GM12878 (cell line): ENCODE measurements around the gene UNC80. TPM values are rescaled to one million over a fixed set of nuclear protein-coding genes. Genes with fewer than 3 reads are reported as not detected.

ENCODE experiments used
- ATAC-seq: fragments of 200-7000 bp; cut with Tn5 transposase; 3 replicates; pipeline ENCODE4 v1.9.1; 2020; ENCODE audit warnings: mild to moderate bottlenecking, moderate library complexity
- BruUV-seq: library from RNA; stranded (reverse); fragments of 400-500 nt; replicated peaks from 2 replicates; lab custom pipeline; 2021; lab: Mats Ljungman, UMichigan
- CTCF ChIA-PET: fragments of 300-600 bp; sonication (Branson Sonifier 250); formaldehyde crosslinking; extraction: SDS; loops from one replicate; lab custom pipeline; 2021; ENCODE audit warnings: inconsistent platforms; lab: Yijun Ruan, JAX
- POLR2A ChIA-PET: fragments of 350-600 bp; formaldehyde crosslinking; extraction: SDS; loops from one replicate; lab custom pipeline; 2021; ENCODE audit warnings: inconsistent platforms; lab: Charles Lee
- RAD21 ChIA-PET: fragments of 300-600 bp; sonication (Branson Sonifier 250); formaldehyde crosslinking; loops from one replicate; lab custom pipeline; 2023; ENCODE audit warnings: antibody characterized with exemption; ENCODE audit not compliant: unreplicated experiment; lab: Charles Lee
- SMC1A ChIA-PET: fragments of 300-600 bp; sonication (Branson Sonifier 250); formaldehyde crosslinking; loops from one replicate; lab custom pipeline; 2023; ENCODE audit not compliant: unreplicated experiment, uncharacterized antibody; lab: Charles Lee
- DNase-seq: peaks from one replicate; pipeline ENCODE4 v3.0.0-alpha.2; 2011; ENCODE audit warnings: low read depth, low spot score
- FAIRE-seq: peaks from 3 replicates; lab custom pipeline; 2011; peaks lifted over from hg19 to GRCh38; lab: Jason Lieb, UNC
- H2AFZ ChIP-seq: 2 replicates; pipeline ENCODE4 v1.6.0; 2011; ENCODE audit warnings: low read depth, low read length, control low read depth; ENCODE audit not compliant: control insufficient read depth
- H3K27ac ChIP-seq: 2 replicates; pipeline ENCODE4 v1.5.1; 2011; ENCODE audit warnings: control low read depth; ENCODE audit not compliant: control insufficient read depth, insufficient read depth
- H3K27me3 ChIP-seq, 2 experiments: replicated peaks in 1 of 2; 2 replicates each; pipeline versions ENCODE4 v1.6.0 to v1.6.1; 2011; ENCODE audit warnings: low read length in 1 of 2; ENCODE audit not compliant: control insufficient read depth in 2 of 2, insufficient read depth in 2 of 2
- H3K36me3 ChIP-seq, 2 experiments: 2 replicates each; pipeline ENCODE4 v1.5.1; 2011; ENCODE audit warnings: low read length in 1 of 2; ENCODE audit not compliant: control insufficient read depth in 2 of 2, insufficient read depth in 2 of 2
- H3K4me1 ChIP-seq: 2 replicates; pipeline ENCODE4 v1.6.1; 2011; ENCODE audit warnings: mild to moderate bottlenecking, low read length, moderate library complexity, mixed read lengths; ENCODE audit not compliant: control insufficient read depth, insufficient read depth
- H3K4me2 ChIP-seq: 2 replicates; pipeline ENCODE4 v1.6.0; 2011; ENCODE audit warnings: control low read depth; ENCODE audit not compliant: control insufficient read depth, insufficient read depth
- H3K4me3 ChIP-seq: fragments of 200-600 bp; sonication (generic); 2 replicates; pipeline ENCODE4 v1.5.1; 2016
- H3K79me2 ChIP-seq: 2 replicates; pipeline ENCODE4 v1.6.0; 2011; ENCODE audit warnings: low read length; ENCODE audit not compliant: control insufficient read depth, insufficient read depth
- H3K9ac ChIP-seq: 2 replicates; pipeline ENCODE4 v1.8.0; 2011; ENCODE audit warnings: low read length, control low read depth, mixed read lengths; ENCODE audit not compliant: control insufficient read depth, insufficient read depth
- H3K9me3 ChIP-seq: replicated peaks from 3 replicates; pipeline ENCODE4 v1.5.1; 2011; ENCODE audit warnings: mild to moderate bottlenecking, low read length; ENCODE audit not compliant: control insufficient read depth, insufficient read depth
- H4K20me1 ChIP-seq: 2 replicates; pipeline ENCODE4 v1.6.0; 2011; ENCODE audit not compliant: control insufficient read depth, insufficient read depth
- ATF2 ChIP-seq: IDR thresholded peaks from 2 replicates; pipeline ENCODE4 v1.6.1; 2012; ENCODE audit warnings: low read length, inconsistent platforms
- LARP7 ChIP-seq: fragments of 450-650 bp; IDR thresholded peaks from 2 replicates; pipeline ENCODE4 v1.6.1; 2017; ENCODE audit warnings: mild to moderate bottlenecking
- NFYA ChIP-seq: IDR thresholded peaks from 2 replicates; pipeline ENCODE4 v1.6.1; 2011; ENCODE audit warnings: low read depth, mild to moderate bottlenecking, low read length, improper control_type of control experiment, borderline replicate concordance
- NFYB ChIP-seq: IDR thresholded peaks from 2 replicates; pipeline ENCODE4 v1.6.1; 2011; ENCODE audit warnings: low read depth, mild to moderate bottlenecking, low read length, improper control_type of control experiment, moderate library complexity; ENCODE audit not compliant: insufficient read depth
- NR2C1 ChIP-seq: fragments of 450-650 bp; IDR thresholded peaks from 2 replicates; pipeline ENCODE4 v1.6.1; 2017; ENCODE audit warnings: antibody characterized with exemption, mild to moderate bottlenecking, moderate library complexity
- NR2C2 ChIP-seq: IDR thresholded peaks from 2 replicates; pipeline ENCODE4 v1.6.1; 2011; ENCODE audit warnings: borderline replicate concordance, low read depth; ENCODE audit not compliant: control insufficient read depth, insufficient read length
- PAX5 ChIP-seq: IDR thresholded peaks from 2 replicates; pipeline ENCODE4 v1.6.1; 2011; ENCODE audit warnings: low read depth, low read length, borderline replicate concordance
- SPI1 ChIP-seq: IDR thresholded peaks from 2 replicates; pipeline ENCODE4 v1.6.1; 2011; ENCODE audit warnings: low read depth, mild to moderate bottlenecking, low read length, moderate library complexity, borderline replicate concordance; ENCODE audit not compliant: insufficient read depth
- YY1 ChIP-seq: IDR thresholded peaks from 2 replicates; pipeline ENCODE4 v1.6.1; 2011; ENCODE audit warnings: low read depth, mild to moderate bottlenecking, low read length
- ZNF274 ChIP-seq: IDR thresholded peaks from one replicate; pipeline ENCODE4 v1.8.0; 2011; ENCODE audit not compliant: insufficient read length, insufficient read depth
- WGBS: methylation state at CpG from one replicate; pipeline ENCODE4 v1.1.6; 2016; ENCODE audit warnings: low lambda C conversion rate; ENCODE audit not compliant: insufficient replicate concordance, insufficient coverage; ENCODE audit errors: missing lambda C conversion rate; 5-methylcytosine and 5-hydroxymethylcytosine counted together
- in situ Hi-C: fragments of 300-500 bp; cut with MboI; formaldehyde crosslinking; loops from 9 replicates; pipeline ENCODE4 v1.14.3; 2018; ENCODE audit warnings: mixed read lengths
- intact Hi-C: fragments of 100-400 bp; cut with micrococcal nuclease; formaldehyde crosslinking; loops from one replicate; pipeline ENCODE4 v1.14.2; 2022; ENCODE audit not compliant: unreplicated experiment
- polyA plus RNA-seq, 11 experiments: library from polyadenylated mRNA; depleted of rRNA in 4 of 11; unstranded in 6 of 11; stranded (reverse) in 5 of 11; fragments of >200 nt; fragmentation: Nextera tagmentation in 4 of 11; fragmentation: Illumina TruSeq in 1 of 11; extraction: Ambion mirVana in 4 of 11; extraction: Trizol in 1 of 11; gene quantifications; 1 replicate in 1 of 11; 2 replicates in 10 of 11; pipeline versions ENCODE4 v1.2.1 to v1.2.3, GENCODE V29; 2011 to 2016; ENCODE audit warnings: inconsistent platforms in 2 of 11, missing spikeins in 2 of 11, low read depth in 1 of 11
- total RNA-seq, 4 experiments: library from RNA; depleted of rRNA in 3 of 4; stranded (reverse); fragments of >200 nt in 3 of 4; fragmentation: Illumina TruSeq in 1 of 4; extraction: Trizol in 1 of 4; gene quantifications; 2 replicates each; pipeline versions ENCODE4 v1.2.1 to v1.2.3, GENCODE V29; 2013 to 2021

Gene UNC80
- total and polyA plus RNA-seq, 10 of the 15 experiments (the other 5 are each of a cell fraction or from before 2014, with no cell fraction given), result not detected

- Histone ChIP-seq H3K36me3 (peaks cover 0 to 15% of the 10 kb centered on the region in 2 experiments; a peak in 1 of 4 replicates), H3K79me2 (no peaks in the 10 kb centered on the region), H3K9ac (no peak overlapping the region), H3K4me2 (no peak overlapping the region), H3K9me3 (no peaks in the 10 kb centered on the region), H3K4me1 (no peaks in the 10 kb centered on the region), H3K4me3 (no peak overlapping the region), H2AFZ (no peak overlapping the region), H4K20me1 (no peaks in the 10 kb centered on the region), H3K27ac (no peak overlapping the region), H3K27me3 (no peaks in the 10 kb centered on the region)
- ChIA-PET POLR2A (no interaction called here), SMC1A (interaction anchor here (1.4 kb wide), 1 partner anchor 19 kb away, joined by 3 read pairs; no protein-coding TSS in a partner anchor), RAD21 (interaction anchor here (1.2 kb wide), 1 partner anchor 165 kb away, joined by 3 read pairs; no protein-coding TSS in a partner anchor), CTCF (interaction anchor here (0.7 to 1.1 kb wide), 2 partner anchors 30 to 348 kb away, joined by 3 to 4 read pairs; no protein-coding TSS in a partner anchor)
- FAIRE-seq, result no peak
- in situ Hi-C loops, result no loop called here
- TF ChIP-seq NFYB, result no peak
- no peak for TF ChIP-seq ZNF274
- no peak for TF ChIP-seq NFYA
- no peak for TF ChIP-seq LARP7
- no peak for TF ChIP-seq NR2C1
- no peak for TF ChIP-seq YY1
- no peak for TF ChIP-seq PAX5
- no peak for ATAC-seq
- no peak for DNase-seq
- WGBS, result 98% methylated on average over 2 of the region's 2 CpGs
- no TSS peak for BruUV-seq
- intact Hi-C loops, result no loop called here
Measured at GRCh38 chr2:210028178-210028577, 256.5 kb downstream of the UNC80 start.

- DNase-seq, result no peak
- TF ChIP-seq SPI1 (no peak), NR2C2 (no peak), ATF2 (peak; percentile 19; the same call in 1 of the 2 replicates)
- TF ChIP-seq, all 136 proteins: peak for 1
- RAD21 ChIA-PET, result interaction anchor here (0.6 kb wide), 1 partner anchor 17 kb away, joined by 3 read pairs; no protein-coding TSS in a partner anchor
- Histone ChIP-seq H4K20me1 (no peaks in the 10 kb centered on the region), H2AFZ (no peak overlapping the region), H3K9ac (no peak overlapping the region), H3K79me2 (no peaks in the 10 kb centered on the region), H3K9me3 (no peaks in the 10 kb centered on the region), H3K4me1 (no peaks in the 10 kb centered on the region), H3K4me2 (no peak overlapping the region), H3K27me3 (no peaks in the 10 kb centered on the region), H3K4me3 (no peak overlapping the region), H3K27ac (no peak overlapping the region), H3K36me3 (peaks cover 0 to 5% of the 10 kb centered on the region in 2 experiments; a peak in 1 of 4 replicates)
- no peak for FAIRE-seq
- intact Hi-C loops, result no loop called here
- in situ Hi-C loops, result no loop called here
- BruUV-seq, result TSS peak; percentile 29
- POLR2A ChIA-PET, result no interaction called here
- 52% methylated on average over 2 of the region's 2 CpGs for WGBS
- no peak for ATAC-seq
- CTCF ChIA-PET, result no interaction called here
- SMC1A ChIA-PET, result interaction anchor here (0.8 kb wide), 1 partner anchor 120 kb away, joined by 3 read pairs; no protein-coding TSS in a partner anchor
Measured at GRCh38 chr2:210034087-210034683, 262.6 kb downstream of the UNC80 start.
